ENCODE data around the gene TSPAN10.
"Not testable (repeated sequence)": the region's sequence is repeated elsewhere in the genome, so short reads cannot be mapped to it uniquely, and the experiment has no call there.

The TSPAN10 gene

DNA sequence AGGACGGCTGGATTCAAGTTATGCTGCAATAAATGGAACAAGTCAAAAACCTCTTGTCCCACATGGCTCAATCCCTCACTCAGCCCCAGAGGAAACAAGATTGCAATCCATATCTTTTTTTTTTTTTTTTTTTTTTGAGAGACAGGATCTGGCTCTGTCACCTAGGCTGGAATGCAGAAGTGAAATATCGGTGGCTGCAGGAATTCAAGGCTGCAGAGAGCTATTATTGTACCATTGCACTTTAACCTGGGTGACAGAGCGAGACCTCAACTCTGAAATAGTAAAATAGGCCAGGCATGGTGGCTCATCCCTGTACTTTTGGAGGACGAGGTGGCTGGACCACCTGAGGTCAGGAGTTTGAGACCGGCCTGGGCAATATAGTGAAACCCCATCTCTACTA, 22.0 kb downstream of the TSPAN10 start:
- in situ Hi-C loops (cut with HindIII; ENCODE audit: low sequenced_read_pairs): no loop called here

DNA sequence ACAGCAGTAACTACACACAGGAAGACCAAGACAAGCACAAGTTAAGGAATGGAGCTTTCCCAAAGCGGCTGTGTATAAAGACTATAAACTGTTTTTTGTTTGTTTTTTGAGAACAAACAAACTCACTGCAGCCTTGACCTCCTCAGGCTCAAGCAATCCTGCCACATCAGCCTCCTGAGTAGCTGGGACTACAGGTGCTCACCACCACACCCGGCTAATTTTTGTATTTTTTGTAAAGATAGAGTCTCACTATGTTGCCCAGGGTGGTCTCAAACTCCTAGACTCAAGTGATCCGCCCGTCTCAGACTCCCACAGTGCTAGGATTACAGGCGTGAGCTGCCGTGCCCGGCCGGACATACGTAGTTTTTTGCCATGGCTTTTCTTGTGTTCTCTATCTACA, 23.4 kb downstream of the TSPAN10 start:
- in situ Hi-C loops (cut with HindIII; ENCODE audit: low sequenced_read_pairs): no loop called here

DNA sequence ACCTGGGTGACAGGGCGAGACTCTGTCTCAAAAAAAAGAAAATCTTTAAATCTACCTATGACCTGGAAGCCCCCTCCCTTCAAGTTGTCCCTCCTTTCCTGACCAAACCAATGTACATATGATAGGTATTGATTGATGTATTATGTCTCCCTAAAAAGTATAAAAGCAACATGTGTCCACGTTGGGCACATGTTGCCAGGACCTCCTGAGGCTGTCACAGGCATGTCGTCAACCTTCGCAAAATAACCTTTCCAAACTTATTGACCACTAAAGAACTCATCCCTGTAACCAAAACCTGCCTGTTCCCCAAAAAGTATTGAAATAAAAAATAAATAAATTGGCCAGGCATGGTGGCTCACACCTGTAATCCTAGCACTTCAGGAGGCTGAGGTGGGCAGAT, 25.0 kb downstream of the TSPAN10 start:
- in situ Hi-C loops (cut with HindIII; ENCODE audit: low sequenced_read_pairs): no loop called here

DNA sequence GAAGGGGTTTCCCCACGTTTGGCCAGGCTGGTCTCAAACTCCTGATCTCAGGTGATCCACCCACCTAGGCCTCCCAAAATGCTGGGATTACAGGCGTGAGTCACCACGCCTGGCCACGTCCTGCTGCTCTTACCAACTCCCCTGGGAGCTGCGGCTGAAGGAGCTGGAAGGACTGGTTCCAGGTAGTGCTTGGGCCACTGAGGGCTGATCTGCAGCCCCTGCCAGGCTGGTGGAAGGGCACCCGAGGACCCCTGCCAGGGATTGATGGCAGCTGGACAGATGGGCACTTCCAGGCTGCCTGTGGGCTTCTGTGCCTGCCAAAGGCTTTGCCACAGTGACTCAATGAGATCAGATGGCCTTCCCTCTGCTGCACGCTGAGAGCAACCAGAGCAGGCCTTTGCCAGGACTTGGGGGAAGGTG, 27.1 kb downstream of the TSPAN10 start:
- in situ Hi-C loops (cut with HindIII; ENCODE audit: low sequenced_read_pairs): no loop called here

DNA sequence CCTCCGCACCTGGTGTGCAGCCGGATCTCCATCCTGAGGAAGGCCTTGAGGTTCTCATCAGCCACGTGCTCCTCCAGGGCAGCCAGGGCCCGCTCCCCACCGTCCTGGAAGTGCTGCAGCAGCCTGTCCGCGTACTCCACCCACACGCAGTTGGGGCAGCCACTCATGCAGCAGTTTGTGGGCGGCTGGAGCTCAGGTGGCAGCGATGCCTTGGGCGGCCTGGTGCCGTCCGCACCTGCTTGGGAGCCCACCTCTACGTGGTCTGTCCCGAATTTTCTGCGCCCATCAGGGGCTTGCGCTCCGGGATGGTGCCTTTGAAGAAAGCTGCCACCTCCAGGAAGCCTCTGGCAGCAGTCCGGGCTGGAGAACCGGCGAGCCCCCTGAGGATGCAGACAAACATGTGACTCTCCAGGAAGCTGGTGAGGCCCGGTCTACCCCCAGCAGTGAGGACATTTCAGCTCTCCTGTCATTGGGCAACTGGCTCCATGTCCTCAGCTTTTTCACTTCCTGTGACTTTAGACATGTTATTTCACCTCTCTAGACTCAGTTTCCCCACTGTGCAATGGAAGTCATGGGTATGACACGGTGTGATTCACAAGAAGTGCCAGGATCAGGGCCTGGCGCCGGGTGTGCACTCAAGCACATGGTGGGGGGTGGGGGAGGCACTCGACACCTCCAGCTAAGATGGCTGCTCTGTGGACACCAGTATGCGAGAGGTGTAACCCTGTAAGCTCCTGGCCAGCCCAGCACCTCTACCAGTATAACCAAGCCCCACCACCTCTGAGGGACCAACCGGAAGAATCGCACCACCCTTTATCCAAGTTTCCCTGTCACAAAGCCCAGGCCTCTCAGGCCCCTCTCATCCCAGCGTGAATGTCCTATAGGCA, 28.5 kb downstream of the TSPAN10 start:
- in situ Hi-C loops (cut with HindIII; ENCODE audit: low sequenced_read_pairs): no loop called here

DNA sequence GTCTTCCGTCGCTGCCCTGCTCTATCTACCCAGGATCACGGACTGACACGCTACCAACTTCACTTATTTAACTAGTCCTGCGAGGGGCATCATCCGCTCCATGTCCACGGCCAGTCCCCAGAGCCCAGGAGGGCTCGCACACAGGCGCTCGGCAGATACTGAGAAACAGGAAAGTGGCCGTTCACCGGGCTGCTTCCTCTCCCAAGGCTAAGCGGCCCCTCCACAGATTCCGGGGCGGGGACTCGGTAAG, 29.0 kb downstream of the TSPAN10 start:
- in situ Hi-C loops (cut with HindIII; ENCODE audit: low sequenced_read_pairs): no loop called here

DNA sequence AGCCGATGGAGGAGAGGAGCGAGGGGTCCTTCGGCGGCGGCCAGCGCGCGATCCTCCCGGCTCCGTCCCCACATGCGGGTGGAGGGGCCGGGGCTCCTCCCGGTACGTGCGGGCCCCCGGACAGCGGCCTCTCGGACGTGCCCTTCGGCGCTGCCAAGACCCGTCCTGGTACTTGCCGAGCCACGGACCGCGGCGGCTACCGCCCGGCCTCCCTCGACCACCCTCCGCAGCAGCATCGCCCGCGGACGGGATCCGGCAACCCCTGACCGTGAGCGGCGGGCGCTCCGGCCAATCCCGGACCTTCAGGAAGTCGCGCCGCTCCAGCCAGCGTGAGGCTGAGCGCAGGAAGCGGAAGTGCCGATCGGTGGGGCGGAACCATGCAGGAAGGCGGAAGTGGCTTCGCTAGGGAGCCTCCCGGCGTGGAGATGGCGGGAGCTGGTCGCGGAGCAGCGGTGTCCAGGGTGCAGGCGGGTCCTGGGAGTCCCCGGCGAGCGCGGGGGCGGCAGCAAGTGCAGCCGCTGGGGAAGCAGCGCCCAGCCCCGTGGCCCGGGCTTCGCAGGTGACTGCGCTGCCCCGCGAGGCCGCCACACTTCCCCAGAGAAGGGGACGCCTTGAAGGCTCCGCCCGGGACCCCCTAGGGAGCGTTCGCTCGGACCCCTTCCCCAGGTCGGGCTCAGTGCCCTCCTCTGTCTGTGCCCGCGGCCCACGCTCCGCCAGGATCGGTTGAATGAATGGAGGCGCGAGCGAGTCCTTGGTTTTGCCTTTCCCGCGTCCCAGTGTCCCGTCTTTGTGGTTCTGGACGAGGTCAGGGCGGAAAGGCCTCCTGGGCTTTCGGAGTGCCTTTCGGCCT, 29.6 kb downstream of the TSPAN10 start, which contains the start of the genes CCDC137 and OXLD1:
Gene CCDC137, plus strand, starts transcription at position 396 of the 850 bp plus-strand sequence. Its CDS starts 30 bp downstream, at position 426.
Gene OXLD1, minus strand, starts transcription at position 264 of the 850 bp plus-strand sequence. Its CDS starts 28 bp downstream, at position 236.
- in situ Hi-C loops (cut with HindIII; ENCODE audit: low sequenced_read_pairs): no loop called here

DNA sequence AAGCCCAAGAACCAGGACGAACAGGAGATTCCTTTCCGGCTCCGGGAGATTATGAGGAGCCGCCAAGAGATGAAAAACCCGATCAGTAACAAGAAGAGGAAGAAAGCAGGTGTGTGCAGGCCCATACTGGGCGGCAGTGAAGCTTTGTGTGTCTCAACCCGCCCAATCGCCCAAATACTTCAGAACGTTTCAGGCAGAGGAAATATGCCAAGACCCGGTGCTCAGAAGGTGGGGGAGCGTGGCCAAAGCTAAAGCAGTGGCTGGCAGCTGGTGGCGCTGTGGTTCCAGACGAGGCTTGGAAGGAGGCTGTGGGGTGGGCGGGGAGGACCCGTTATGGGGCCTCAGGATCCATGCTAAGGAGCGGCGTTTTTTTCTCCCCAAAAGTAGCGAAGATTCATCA, 30.8 kb downstream of the TSPAN10 start:
- in situ Hi-C loops (cut with HindIII; ENCODE audit: low sequenced_read_pairs): no loop called here

DNA sequence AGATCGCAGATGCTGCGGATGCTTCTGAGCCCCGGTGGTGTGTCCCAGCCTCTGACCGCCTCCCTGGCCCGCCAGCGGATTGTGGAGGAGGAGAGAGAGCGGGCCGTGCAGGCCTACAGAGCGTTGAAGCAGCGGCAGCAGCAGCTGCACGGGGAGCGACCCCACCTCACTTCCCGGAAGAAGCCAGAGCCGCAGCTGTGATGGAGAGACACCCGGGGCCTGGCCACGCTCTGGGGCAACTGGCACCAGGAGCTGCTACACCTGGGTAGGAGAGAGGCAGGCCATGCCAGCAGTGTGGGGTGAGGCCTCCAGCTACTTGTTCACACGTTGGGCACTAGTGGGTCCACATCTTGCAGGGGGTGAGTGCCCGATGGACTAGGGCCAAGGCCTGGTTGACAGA, 35.5 kb downstream of the TSPAN10 start:
- in situ Hi-C loops (cut with HindIII; ENCODE audit: low sequenced_read_pairs): no loop called here

DNA sequence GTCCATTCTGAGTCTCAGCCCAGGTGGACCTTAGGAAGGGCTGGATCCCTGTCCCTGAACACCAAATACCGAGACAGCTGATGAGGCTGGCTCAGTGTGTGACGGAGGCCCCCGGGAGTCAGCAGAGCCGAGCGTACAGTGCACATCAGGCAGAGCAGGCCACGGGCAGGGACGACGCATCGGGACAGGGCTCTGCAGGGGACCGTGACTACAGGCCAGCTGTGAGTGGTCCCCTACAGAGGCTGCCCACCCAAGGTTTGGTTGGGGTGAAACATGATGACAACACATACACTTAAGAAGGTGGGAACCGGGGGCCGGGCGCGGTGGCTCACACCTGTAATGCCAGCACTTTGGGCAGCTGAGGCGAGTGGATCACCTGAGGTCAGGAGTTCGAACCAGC, 36.0 kb downstream of the TSPAN10 start:
- in situ Hi-C loops (cut with HindIII; ENCODE audit: low sequenced_read_pairs): no loop called here

DNA sequence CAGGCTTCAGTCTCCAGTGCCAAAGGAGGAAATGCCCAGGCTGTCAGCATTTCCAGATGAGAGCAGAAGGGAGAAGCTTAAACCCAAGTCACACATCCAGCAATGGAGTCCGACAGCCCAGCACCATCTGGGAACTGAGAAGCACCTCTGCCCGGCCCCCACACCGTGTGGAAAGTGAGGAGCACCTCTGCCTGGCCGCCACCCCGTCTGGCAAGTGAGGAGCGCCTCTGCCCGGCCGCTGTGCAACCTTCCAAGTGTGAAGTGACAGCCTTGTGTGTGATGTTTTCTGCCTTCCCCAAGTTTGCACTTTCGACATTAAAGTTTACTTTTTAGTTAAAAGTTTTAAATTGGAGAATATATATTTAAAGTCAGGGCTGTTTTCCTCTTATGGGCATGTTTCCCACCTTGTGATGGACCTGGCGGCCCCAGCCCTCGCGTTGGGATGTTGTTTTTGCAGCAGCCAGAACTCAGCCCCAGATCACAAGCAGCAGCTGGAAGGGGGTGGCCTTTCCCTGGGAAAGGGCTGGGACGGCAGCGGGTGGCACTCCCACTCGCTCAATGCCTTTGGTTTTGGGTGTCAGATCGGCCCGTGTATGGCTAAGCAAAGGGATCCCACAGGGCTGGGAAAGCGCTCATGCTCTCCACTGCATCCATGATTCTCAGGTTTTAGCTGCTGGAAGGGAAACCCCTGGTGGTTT, 36.7 kb downstream of the TSPAN10 start:
- in situ Hi-C loops (cut with HindIII; ENCODE audit: low sequenced_read_pairs): no loop called here

DNA sequence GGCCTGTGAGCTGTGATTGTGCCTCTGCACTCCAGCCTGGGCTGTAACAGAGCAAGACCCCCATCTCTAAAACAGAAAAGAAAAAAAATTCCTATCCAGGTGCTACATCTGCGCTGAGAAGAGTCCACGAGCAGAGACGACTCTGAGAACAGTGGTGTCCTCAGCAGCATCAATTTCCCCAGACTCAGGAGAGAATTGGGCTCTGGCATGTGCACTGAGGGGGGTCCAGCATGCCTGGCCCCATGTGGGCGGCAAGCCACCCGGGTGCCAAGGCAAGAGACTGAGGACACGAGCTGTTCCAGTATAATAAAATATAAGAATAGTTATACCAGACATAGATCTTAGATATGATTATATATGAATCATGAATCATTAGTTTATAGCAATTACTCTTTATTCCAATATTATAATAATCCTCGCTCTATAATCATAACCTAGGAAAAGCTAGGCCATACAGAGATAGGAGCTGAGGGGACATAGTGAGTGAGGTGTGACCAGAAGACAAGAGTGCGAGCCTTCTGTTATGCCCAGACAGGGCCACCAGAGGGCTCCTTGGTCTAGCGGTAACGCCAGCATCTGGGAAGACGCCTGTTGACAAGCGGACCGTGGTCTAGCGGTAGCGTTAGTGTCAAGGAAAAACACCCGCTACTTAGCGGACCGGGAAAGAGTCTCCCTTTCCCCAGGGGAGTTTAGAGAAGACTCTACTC, 38.7 kb downstream of the TSPAN10 start:
- in situ Hi-C loops (cut with HindIII; ENCODE audit: low sequenced_read_pairs): not testable (repeated sequence)

DNA sequence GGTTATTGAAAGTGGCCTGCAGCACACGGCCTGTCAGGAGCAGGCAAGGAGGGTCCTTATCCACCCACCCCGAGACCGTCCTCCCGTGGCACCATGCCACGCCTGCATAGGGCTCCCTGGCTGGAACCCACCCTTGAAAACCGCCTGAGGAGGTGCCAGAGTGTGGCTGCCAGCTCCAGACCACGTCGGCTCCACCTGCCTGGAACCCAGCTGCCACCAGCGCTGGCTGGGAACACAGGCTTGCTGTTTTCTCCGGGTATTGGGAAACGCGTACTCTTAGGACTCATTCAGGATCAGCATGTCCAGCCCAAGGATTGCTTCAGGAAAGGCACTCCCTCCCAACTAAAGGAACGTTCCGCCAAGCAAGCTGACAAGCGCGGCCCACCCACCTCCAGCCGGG, 39.9 kb downstream of the TSPAN10 start:
- in situ Hi-C loops (cut with HindIII; ENCODE audit: low sequenced_read_pairs): no loop called here

DNA sequence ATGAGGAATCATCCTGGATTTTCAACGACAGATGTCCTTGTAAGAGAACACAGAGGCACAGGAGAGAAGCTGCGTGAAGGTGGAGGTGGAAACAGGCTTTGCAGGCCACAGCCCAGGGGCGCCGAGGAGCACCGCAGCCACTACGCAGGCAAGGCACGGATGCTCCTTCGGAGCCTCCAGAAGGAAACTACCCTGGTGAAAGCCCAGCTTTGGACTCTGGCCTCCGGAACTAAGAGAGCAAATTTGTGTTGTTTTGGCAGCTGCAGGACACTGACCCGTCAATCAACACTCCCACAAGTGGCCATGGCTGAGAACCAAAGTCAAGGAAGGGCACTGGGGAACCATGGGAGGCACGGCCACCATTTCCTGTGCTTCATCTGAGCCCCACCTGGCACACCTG, 43.2 kb downstream of the TSPAN10 start:
- in situ Hi-C loops (cut with HindIII; ENCODE audit: low sequenced_read_pairs): no loop called here

DNA sequence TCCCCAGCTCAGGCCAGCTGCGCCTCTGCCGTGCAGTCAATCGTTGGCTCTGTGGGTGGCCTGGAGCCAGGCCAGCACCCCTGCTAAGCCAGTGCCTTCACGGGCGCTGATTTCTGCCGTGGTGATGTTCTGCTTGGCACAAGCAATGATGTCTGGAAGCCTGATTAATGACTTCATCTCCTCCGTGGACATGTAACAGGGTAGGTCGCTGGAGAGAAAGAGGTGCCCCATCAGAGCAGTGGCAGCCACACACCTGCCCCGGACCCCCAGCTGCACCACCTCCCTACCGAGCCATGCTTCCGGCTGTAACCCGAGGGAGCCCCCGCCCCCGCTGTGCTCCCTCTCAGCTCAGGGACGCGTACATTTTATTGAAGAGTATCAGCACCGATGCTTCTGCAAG, 44.7 kb downstream of the TSPAN10 start:
- in situ Hi-C loops (cut with HindIII; ENCODE audit: low sequenced_read_pairs): no loop called here

DNA sequence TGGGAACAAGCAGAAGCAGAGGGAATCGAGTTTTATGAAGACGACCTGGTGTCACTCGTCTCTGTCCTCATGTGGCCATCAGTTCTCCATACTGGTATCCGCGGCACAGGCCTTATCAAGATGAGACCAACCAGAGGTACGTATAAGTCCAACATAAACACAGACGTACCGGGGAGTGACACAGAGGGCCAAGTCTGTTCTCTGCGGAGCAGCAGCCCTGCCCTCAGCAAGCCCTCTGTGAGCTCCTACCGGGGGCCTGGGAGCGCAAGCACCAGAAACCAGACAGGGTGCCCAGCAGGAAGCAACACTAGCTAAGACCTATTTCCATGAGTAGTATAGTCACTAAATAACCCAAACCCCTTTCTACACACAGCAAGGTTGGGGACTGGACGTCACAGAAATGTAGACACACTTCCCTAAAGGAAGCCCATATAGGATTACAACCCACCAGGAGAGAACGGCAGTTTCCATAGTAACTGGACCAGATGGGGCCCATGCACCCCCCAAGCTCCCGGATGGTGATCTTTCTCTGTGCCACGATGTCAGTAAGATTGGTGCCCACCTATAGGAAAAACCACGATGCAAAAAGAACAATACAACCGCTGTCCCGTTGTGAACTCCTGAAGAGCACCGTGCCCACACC, 45.7 kb downstream of the TSPAN10 start:
- in situ Hi-C loops (cut with HindIII; ENCODE audit: low sequenced_read_pairs): no loop called here

DNA sequence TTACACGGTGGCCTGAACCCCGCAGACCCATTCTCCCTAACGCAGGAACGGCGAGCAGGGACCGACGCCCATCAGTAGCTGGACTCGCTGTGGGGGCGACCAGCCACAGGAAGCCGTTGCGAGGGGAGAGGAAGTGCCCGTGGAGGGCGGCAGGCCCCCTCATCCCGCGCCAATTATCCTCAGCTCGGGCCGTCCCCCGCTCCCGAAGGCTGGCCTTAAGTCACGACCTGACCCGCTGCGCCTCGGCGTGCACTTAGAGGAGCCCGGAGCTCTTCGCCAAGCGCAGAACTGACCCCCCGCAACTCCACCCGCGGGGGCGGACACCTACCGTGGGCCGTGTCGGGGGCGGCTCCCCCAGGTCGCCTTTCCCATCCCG, 46.2 kb downstream of the TSPAN10 start:
- in situ Hi-C loops (cut with HindIII; ENCODE audit: low sequenced_read_pairs): no loop called here

DNA sequence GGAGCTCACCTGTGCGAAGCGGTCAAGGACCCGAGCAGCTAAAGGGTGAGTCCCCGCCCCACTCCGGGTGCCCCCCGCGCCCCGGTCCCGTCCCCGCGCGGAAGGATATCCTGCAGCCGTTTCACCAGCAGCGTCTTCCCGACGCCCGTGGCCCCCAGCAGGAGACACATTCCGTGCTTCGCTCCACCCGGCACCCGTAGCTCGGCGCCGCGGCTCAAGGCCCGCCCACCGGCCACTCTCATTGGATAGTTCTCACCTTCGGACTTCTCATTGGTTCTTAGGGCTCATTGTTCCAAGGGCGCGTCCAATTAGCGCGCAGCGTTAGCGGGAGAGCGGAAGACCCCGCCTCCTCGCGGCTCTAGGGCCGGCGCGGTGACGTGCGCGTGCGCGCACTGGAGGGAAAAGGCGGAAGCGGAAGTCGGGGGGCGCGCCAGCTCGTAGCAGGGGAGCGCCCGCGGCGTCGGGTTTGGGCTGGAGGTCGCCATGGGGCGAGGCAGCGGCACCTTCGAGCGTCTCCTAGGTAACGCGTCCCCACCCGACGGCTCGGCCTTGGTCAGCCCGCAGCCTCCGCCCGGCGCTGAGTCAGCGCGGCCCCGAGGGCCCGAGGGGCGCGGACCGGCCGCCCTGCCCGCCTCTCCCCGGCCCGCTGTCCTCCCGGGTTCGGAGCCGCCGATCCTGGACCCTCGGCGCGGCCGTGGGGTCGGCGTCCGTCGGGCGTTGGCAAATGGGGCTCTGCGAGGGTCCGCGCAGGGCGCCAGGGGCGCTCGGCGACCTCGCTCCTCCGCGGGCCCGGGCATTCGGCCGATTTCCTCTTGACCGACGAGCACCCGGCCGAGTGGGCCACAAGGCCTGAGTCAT, 46.8 kb downstream of the TSPAN10 start, which contains the start of the genes ARL16 and HGS:
Gene ARL16, minus strand, starts transcription at position 214 of the 858 bp plus-strand sequence. Its CDS starts 44 bp downstream, at position 170.
Gene HGS, plus strand, starts transcription at position 428 of the 858 bp plus-strand sequence. Its CDS starts 56 bp downstream, at position 484.
- in situ Hi-C loops (cut with HindIII; ENCODE audit: low sequenced_read_pairs): no loop called here

DNA sequence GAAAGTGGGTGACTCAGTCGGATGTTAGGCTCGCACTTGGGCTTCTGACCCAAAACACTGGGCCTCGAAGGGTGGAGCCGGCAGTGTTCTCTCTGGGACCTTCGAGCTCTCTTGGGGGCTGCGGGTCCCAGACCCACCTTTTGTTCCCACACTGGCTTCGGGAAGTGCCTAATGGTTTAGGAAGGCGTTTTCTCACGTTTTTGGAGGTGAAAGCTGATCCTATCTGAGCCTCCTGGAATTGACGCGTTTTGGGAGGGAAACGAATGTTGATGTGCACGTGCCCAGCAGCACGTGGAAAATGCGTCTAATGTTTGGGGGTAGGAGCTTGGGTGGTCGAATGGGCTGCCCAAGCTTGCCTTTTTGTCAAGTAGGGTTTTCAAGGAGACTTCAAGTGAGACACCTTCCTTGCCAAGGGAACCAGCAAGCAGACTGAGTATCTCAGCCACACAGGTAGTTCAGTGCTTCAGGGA, 47.5 kb downstream of the TSPAN10 start:
- in situ Hi-C loops (cut with HindIII; ENCODE audit: low sequenced_read_pairs): no loop called here
